HepG2 (cell line): Measurements from ENCODE around the gene MTHFR. TPM values are rescaled to one million over a fixed set of nuclear protein-coding genes. Genes with fewer than 3 reads are reported as not detected.

Experiments used
- ATAC-seq: fragments of 200-7000 bp; cut with Tn5 transposase; 3 replicates; pipeline ENCODE4 v1.9.1; 2020; ENCODE audit warnings: mild to moderate bottlenecking, moderate library complexity
- BruUV-seq: library from RNA; stranded (reverse); fragments of 400-500 nt; replicated peaks from 2 replicates; lab custom pipeline; 2021; lab: Mats Ljungman, UMichigan
- CTCF ChIA-PET: fragments of 300-600 bp; formaldehyde crosslinking; extraction: SDS; loops from one replicate; lab custom pipeline; 2021; ENCODE audit warnings: low total read pairs, inconsistent platforms, low intra/inter-chr PET ratio; lab: Yijun Ruan, JAX
- POLR2A ChIA-PET: fragments of 350-600 bp; sonication (Branson Sonifier 250); formaldehyde crosslinking; loops from one replicate; lab custom pipeline; 2020; ENCODE audit warnings: antibody characterized with exemption, inconsistent platforms; lab: Yijun Ruan, JAX
- DNase-seq: peaks from one replicate; pipeline ENCODE4 v3.0.0-alpha.2; 2015; ENCODE audit warnings: low spot score
- FAIRE-seq: peaks from 3 replicates; lab custom pipeline; 2011; peaks lifted over from hg19 to GRCh38; lab: Jason Lieb, UNC
- H2AFZ ChIP-seq: one replicate; pipeline ENCODE4 v1.6.1; 2011; ENCODE audit warnings: low read length, inconsistent platforms
- H3K27ac ChIP-seq: fragments of 300-600 bp; 3 replicates; pipeline ENCODE4 v1.8.0; 2011; ENCODE audit warnings: mixed run types, mild to moderate bottlenecking, mixed read lengths, low read length, inconsistent platforms; ENCODE audit not compliant: insufficient read depth; ENCODE audit errors: extremely low read length
- H3K27me3 ChIP-seq, 2 experiments: fragments of 200-600 bp in 1 of 2; 2 replicates in 1 of 2; 3 replicates in 1 of 2; pipeline versions ENCODE4 v1.6.0 to v1.8.0; 2011; ENCODE audit warnings: low read length in 2 of 2, mild to moderate bottlenecking in 2 of 2, moderate library complexity in 2 of 2, inconsistent platforms in 1 of 2; ENCODE audit not compliant: insufficient read depth in 2 of 2, control insufficient read depth in 1 of 2
- H3K36me3 ChIP-seq, 2 experiments: fragments of 200-600 bp in 1 of 2; replicated peaks in 1 of 2; 2 replicates in 1 of 2; 3 replicates in 1 of 2; pipeline versions ENCODE4 v1.5.1 to v1.8.0; 2011; ENCODE audit warnings: low read length in 2 of 2, inconsistent platforms in 1 of 2; ENCODE audit not compliant: insufficient read depth in 2 of 2, control insufficient read depth in 1 of 2
- H3K4me1 ChIP-seq: 2 replicates; pipeline ENCODE4 v1.5.1; 2012; ENCODE audit warnings: low read length, inconsistent platforms; ENCODE audit not compliant: insufficient read depth
- H3K4me2 ChIP-seq: 2 replicates; pipeline ENCODE4 v1.6.0; 2011; ENCODE audit warnings: low read depth, low read length, inconsistent platforms
- H3K4me3 ChIP-seq, 3 experiments: fragments of 200-600 bp in 1 of 3; sonication (generic), shearing (Covaris generic) in 1 of 3; replicated peaks in 1 of 3; 2 replicates each; pipeline ENCODE4 v1.5.1; 2011 to 2016; ENCODE audit warnings: low read length in 3 of 3, inconsistent platforms in 2 of 3, low read depth in 2 of 3, mild to moderate bottlenecking in 2 of 3, control low read depth in 1 of 3, mixed read lengths in 1 of 3; ENCODE audit not compliant: insufficient read depth in 1 of 3
- H3K79me2 ChIP-seq: one replicate; pipeline ENCODE4 v1.6.1; 2011; ENCODE audit warnings: low read length, inconsistent platforms; ENCODE audit not compliant: insufficient read depth
- H3K9ac ChIP-seq: 2 replicates; pipeline ENCODE4 v1.6.0; 2011; ENCODE audit warnings: mild to moderate bottlenecking, low read depth, low read length, inconsistent platforms; ENCODE audit not compliant: insufficient read depth
- H3K9me3 ChIP-seq: 2 replicates; pipeline ENCODE4 v1.5.1; 2012; ENCODE audit warnings: mild to moderate bottlenecking, low read length
- H4K20me1 ChIP-seq: 2 replicates; pipeline ENCODE4 v1.6.0; 2011; ENCODE audit warnings: inconsistent platforms, mild to moderate bottlenecking, low read length, moderate library complexity; ENCODE audit not compliant: insufficient read depth
- AGO1 ChIP-seq: fragments of 200-400 bp; formaldehyde crosslinking; IDR thresholded peaks from 2 replicates; pipeline ENCODE4 v1.6.1; 2017; ENCODE audit warnings: mild to moderate bottlenecking, low read depth, low read length, moderate library complexity; ENCODE audit not compliant: poor library complexity, severe bottlenecking
- AGO2 ChIP-seq: fragments of 200-400 bp; formaldehyde crosslinking; optimal IDR thresholded peaks from 2 replicates; pipeline ENCODE3; 2017; ENCODE audit warnings: mild to moderate bottlenecking, low read depth, low read length, moderate library complexity
- ETV6 ChIP-seq: sonication (generic); formaldehyde crosslinking; conservative IDR thresholded peaks from 2 replicates; pipeline ENCODE4 v1.4.0; 2020; ENCODE audit warnings: missing genetic modification reagents
- HDAC1 ChIP-seq: sonication (generic); formaldehyde crosslinking; IDR thresholded peaks from 2 replicates; pipeline ENCODE4 v1.5.1; 2020; ENCODE audit warnings: mild to moderate bottlenecking, missing genetic modification reagents
- KLF11 ChIP-seq: IDR thresholded peaks from 2 replicates; pipeline ENCODE4 v1.6.1; 2016; ENCODE audit warnings: missing compliant biosample characterization
- MATR3 ChIP-seq: sonication (generic); formaldehyde crosslinking; IDR thresholded peaks from 2 replicates; pipeline ENCODE4 v1.4.0; 2020; ENCODE audit warnings: missing genetic modification reagents
- NONO ChIP-seq, 2 experiments: fragments of 450-650 bp in 1 of 2; sonication (generic) in 1 of 2; formaldehyde crosslinking in 1 of 2; IDR thresholded peaks in 1 of 2; conservative IDR thresholded peaks in 1 of 2; 2 replicates each; pipeline versions ENCODE4 v1.6.1 to v1.8.0; 2017 to 2022; ENCODE audit warnings: mild to moderate bottlenecking in 1 of 2, missing genetic modification reagents in 1 of 2, moderate library complexity in 1 of 2
- PBX3 ChIP-seq: sonication (generic); formaldehyde crosslinking; IDR thresholded peaks from 2 replicates; pipeline ENCODE4 v1.8.1; 2023; ENCODE audit warnings: missing genetic modification reagents, inconsistent platforms, borderline replicate concordance
- PHF5A ChIP-seq: IDR thresholded peaks from one replicate; pipeline ENCODE4 v1.6.1; 2018; ENCODE audit warnings: low read depth, missing genetic modification reagents; ENCODE audit not compliant: unreplicated experiment
- RBM22 ChIP-seq: fragments of 200-400 bp; formaldehyde crosslinking; optimal IDR thresholded peaks from 2 replicates; pipeline ENCODE3; 2017; ENCODE audit warnings: mild to moderate bottlenecking, low read length, moderate library complexity
- ZNF121 ChIP-seq: sonication (generic); formaldehyde crosslinking; IDR thresholded peaks from 2 replicates; pipeline ENCODE4 v1.5.0; 2020; ENCODE audit warnings: mild to moderate bottlenecking, missing genetic modification reagents
- ZNF768 ChIP-seq: sonication (generic); formaldehyde crosslinking; IDR thresholded peaks from 2 replicates; pipeline ENCODE4 v1.4.0; 2020; ENCODE audit warnings: missing genetic modification reagents
- WGBS: methylation state at CpG from one replicate; pipeline ENCODE4 v1.1.6; 2017; ENCODE audit warnings: low lambda C conversion rate; 5-methylcytosine and 5-hydroxymethylcytosine counted together
- in situ Hi-C: cut with HindIII; loops from 2 replicates; pipeline ENCODE4 v1.10.0; 2017; ENCODE audit warnings: low pct_unique_long_range_greater_than_20kb; ENCODE audit not compliant: extremely low pct_ligation_motif_present
- intact Hi-C: fragments of 100-400 bp; cut with micrococcal nuclease; formaldehyde crosslinking; loops from one replicate; pipeline ENCODE4 v1.10.0; 2022; ENCODE audit not compliant: unreplicated experiment
- polyA plus RNA-seq, 8 experiments: library from polyadenylated mRNA; depleted of rRNA in 3 of 8; stranded (reverse) in 7 of 8; unstranded in 1 of 8; fragments of >200 nt; fragmentation: Illumina TruSeq in 4 of 8; extraction: Trizol in 4 of 8; gene quantifications; 2 replicates each; pipeline versions ENCODE4 v1.2.1 to v1.2.3, GENCODE V29; 2011 to 2016; ENCODE audit warnings: low read depth in 4 of 8, missing spikeins in 1 of 8, mixed read lengths in 1 of 8; ENCODE audit not compliant: insufficient read depth in 1 of 8
- total RNA-seq, 5 experiments: library from RNA; depleted of rRNA; stranded (reverse); fragments of >200 nt; fragmentation: Illumina TruSeq; extraction: Trizol; gene quantifications; 2 replicates each; pipeline ENCODE4 v1.2.3, GENCODE V29; 2016; ENCODE audit warnings: low read depth in 1 of 5
- TF ChIP-seq, protein P1 (sequence below): sonication (generic); formaldehyde crosslinking; IDR thresholded peaks from 2 replicates; pipeline ENCODE4 v1.8.0; 2022; ENCODE audit warnings: missing genetic modification reagents, mild to moderate bottlenecking, borderline replicate concordance

The MTHFR gene
- total and polyA plus RNA-seq, 2 of the 13 experiments (the other 11 are each of a cell fraction or from before 2014, with no cell fraction given): 3.8 to 8.2 TPM

- Histone ChIP-seq H4K20me1 (no peaks in the 10 kb centered on the region), H3K4me3 (no peak overlapping the region), H3K36me3 (no peaks in the 10 kb centered on the region), H3K9ac (no peak overlapping the region), H3K27me3 (peaks cover 1 to 5% of the 10 kb centered on the region in 2 experiments; a peak in 1 of 5 replicates), H3K9me3 (no peaks in the 10 kb centered on the region), H3K79me2 (no peaks in the 10 kb centered on the region), H3K4me1 (peaks cover 40% of the 10 kb centered on the region), H2AFZ (no peak overlapping the region), H3K27ac (no peak overlapping the region), H3K4me2 (no peak overlapping the region)
- no peak for FAIRE-seq
- 82% methylated on average over 4 of the region's 14 CpGs for WGBS
- in situ Hi-C loops: no loop called here
- DNase-seq: no peak
- ChIA-PET POLR2A (interaction anchor here (2.5 to 2.9 kb wide), 2 partner anchors 15 to 18 kb away, joined by 9 to 12 read pairs; partner anchors contain the start of genes CLCN6 and MTHFR), CTCF (no interaction called here)
- BruUV-seq: no TSS peak
- intact Hi-C loops: no loop called here
- no peak for ATAC-seq
- TF ChIP-seq PHF5A (no peak), RBM22 (no peak), MATR3 (CRISPR knock-in tag) (no peak), AGO2 (peak; percentile 63)
- TF ChIP-seq, all 625 proteins: peak for 1
Observed at GRCh38 chr1:11788549-11789053, 17.2 kb downstream of the MTHFR start.

- ChIA-PET POLR2A (interaction anchor here (0.6 to 2.9 kb wide), 3 partner anchors 16 to 27 kb away, joined by 4 to 12 read pairs (median 9); partner anchors contain the start of genes CLCN6 and MTHFR), CTCF (no interaction called here)
- H4K20me1 ChIP-seq: no peaks in the 10 kb centered on the region
- intact Hi-C loops: no loop called here
- BruUV-seq: no TSS peak
- H3K9ac ChIP-seq: no peak overlapping the region
- H3K27me3 ChIP-seq: peaks cover 1 to 5% of the 10 kb centered on the region in 2 experiments; a peak in 1 of 5 replicates
- 71% methylated on average over 4 of the region's 14 CpGs for WGBS
- in situ Hi-C loops: no loop called here
- 0 out of 3 replicates have a peak, but pooled peaks have one; percentile 3 for ATAC-seq
- no peaks in the 10 kb centered on the region for H3K9me3 ChIP-seq
- H3K4me2 ChIP-seq: no peak overlapping the region
- H2AFZ ChIP-seq: no peak overlapping the region
- H3K36me3 ChIP-seq: no peaks in the 10 kb centered on the region
- no peak for DNase-seq
- no peak overlapping the region for H3K27ac ChIP-seq
- no peak overlapping the region; a peak in 1 of 6 replicates for H3K4me3 ChIP-seq
- no peak for FAIRE-seq
- no peaks in the 10 kb centered on the region for H3K79me2 ChIP-seq
- H3K4me1 ChIP-seq: peaks cover 40% of the 10 kb centered on the region
- TF ChIP-seq ZNF768 (CRISPR knock-in tag) (0 out of 2 replicates have a peak, but pooled peaks have one; percentile 8), NONO (IDR thresholded peaks at IDR 0.05) (no peak), NONO (CRISPR knock-in tag; conservative IDR thresholded peaks at IDR 0.05) (0 out of 2 replicates have a peak, but pooled peaks have one; percentile 32), HDAC1 (CRISPR knock-in tag) (0 out of 2 replicates have a peak, but pooled peaks have one; percentile 20), ETV6 (no peak), ZNF121 (CRISPR knock-in tag) (peak; percentile 88), PBX3 (CRISPR knock-in tag) (no peak), AGO1 (no peak), KLF11 (CRISPR knock-in tag) (no peak)
- TF ChIP-seq, protein P1, sequence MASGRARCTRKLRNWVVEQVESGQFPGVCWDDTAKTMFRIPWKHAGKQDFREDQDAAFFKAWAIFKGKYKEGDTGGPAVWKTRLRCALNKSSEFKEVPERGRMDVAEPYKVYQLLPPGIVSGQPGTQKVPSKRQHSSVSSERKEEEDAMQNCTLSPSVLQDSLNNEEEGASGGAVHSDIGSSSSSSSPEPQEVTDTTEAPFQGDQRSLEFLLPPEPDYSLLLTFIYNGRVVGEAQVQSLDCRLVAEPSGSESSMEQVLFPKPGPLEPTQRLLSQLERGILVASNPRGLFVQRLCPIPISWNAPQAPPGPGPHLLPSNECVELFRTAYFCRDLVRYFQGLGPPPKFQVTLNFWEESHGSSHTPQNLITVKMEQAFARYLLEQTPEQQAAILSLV (CRISPR knock-in tag): 0 out of 2 replicates have a peak, but pooled peaks have one; percentile 5
Observed at GRCh38 chr1:11787804-11788436, 17.8 kb downstream of the MTHFR start.
